HG03460 (cell line): Measurements from ENCODE around the gene TMEM72.
"Not testable (repeated sequence)": the region's sequence is repeated elsewhere in the genome, so short reads cannot be mapped to it uniquely, and the experiment has no call there.

Experiments used
- ATAC-seq: cut with Tn5 transposase; IDR thresholded peaks from one replicate; pipeline ENCODE4 v1.9.1; 2021; ENCODE audit not compliant: unreplicated experiment

Gene TMEM72

DNA sequence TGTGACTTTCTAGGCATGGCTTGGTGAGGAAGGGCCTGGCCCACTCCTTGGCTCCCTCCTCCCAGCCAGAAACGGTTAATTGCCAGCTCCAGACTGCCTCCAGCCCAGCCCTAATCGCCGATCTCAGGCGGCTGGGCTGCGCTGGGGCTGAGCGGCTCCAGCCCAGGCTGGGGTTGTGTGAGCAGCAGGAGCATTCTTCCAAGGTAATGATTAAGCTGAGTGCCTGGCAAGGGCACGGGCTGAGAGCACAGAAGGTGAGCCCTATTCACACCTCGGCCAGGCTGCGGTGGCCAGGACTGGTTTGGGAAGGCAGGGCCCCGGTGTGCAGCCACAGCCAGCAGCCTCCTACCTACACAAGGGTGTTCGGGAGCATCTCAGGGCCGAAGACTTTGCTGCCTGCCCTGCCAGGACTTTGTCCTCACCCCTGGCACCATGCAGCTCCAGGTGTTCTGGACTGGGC is at the start of gene TMEM72:
TSS of gene TMEM72 (plus strand) at position 257 of the 460 bp plus-strand sequence. CDS start at position 433, 176 bp downstream.
- no peak for ATAC-seq

DNA sequence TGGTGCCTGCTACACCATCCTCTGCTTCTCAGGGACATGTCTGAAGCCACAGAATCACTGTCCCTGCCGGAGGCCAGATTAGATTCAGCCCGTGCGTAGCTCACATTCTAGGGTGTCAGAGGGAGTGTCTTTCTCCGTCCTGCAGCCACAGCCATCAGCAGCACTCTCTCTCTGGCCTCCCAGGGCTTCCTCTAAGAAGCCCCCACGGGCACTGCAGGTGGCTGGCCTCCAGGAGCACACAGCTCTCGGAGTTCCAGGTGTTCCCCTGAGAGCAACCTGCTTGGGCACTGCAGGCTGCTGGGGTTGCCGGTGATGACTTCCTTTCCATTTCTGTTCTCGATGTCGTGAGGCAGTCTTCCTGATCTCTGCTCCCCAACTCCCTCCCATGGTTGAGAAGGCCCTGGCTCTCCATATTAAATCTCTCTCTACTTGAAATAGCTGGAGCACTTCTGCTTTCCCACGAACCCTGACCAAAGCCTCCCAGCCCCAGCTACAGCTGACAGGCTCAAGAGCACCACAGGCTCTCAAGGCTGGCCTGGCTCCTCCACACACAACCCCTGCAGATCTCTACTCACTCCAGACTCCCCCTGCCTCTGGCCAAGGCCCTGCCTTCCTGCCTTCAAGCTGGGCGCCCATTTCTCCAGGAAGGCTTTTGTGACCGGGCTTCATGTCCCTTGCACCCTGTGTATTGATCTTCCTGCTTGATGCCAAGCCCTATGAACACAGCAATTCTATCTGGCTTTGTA is 49.0 kb upstream of the TMEM72 start:
- no peak for ATAC-seq

DNA sequence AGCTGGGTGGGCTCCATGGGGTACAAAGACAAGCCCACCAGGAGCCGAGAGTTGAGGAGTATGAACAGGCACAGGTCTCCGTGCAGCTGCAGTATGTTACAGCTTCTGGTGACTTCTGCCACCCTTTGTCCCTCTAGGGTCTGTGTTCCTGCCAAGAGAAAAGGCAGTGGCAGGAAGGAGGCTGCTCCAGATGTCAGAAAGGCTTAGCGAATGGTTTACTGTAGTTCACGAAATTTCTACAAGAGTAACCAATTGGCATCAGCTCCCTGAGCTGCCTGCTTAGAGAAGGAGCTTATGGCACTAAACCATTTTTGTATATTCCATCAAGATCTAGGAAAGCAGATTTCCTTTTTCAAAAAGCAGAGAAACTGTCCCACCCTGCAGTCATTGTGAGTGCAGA is 48.2 kb upstream of the TMEM72 start:
- no peak for ATAC-seq

DNA sequence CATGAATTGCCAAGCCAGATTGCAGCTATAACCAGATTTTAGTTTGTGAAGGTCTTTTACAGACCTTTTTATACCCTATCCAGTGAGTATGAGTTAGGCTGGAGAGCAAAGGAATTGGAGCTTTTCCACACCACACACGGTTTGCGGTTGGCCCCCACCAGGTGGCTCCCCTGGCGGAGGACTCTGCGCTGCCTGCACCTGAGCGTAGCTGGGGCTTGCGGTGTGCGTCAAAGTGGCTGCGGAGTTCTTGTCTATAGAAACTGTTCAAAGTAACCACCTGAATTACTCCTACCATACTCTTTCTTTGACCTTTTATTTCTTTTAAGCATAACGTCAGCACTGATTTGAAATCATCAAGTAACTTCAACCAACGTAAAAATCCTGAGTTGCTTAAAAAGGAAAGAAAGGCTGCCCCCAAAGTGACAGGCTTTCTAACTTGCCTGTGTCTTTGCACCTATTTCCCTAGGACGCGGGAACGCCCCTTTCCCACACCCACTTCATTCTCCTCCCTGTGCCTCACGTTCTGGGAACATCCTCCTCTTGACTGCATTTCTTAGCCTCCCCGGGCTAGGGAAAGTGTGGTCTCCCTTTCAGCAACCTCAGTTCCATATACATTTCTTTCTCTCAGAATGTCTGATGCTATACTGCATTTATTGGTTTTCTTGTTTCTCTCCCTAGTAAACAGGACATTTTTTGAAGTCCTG is 47.6 kb upstream of the TMEM72 start:
- no peak for ATAC-seq

DNA sequence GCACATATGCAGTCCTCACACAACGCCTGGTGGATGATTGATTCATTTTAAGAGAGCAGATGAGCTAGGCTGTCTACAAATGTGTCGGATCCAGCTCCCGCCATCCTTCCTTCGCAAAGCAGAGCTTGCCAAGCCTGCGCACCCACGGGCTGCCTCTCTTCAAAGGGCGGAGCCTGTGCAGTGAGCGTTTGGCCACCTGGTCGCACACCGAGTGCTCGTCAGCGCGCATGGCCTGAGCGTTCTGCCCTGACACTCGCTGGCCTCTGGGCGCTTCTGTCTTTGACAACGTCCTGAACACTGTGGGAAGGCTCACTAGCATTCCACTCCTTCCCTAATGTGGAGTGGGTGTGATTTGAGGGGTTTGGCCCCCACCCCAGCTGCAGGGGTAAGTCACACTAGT is 47.1 kb upstream of the TMEM72 start:
- ATAC-seq: no peak

DNA sequence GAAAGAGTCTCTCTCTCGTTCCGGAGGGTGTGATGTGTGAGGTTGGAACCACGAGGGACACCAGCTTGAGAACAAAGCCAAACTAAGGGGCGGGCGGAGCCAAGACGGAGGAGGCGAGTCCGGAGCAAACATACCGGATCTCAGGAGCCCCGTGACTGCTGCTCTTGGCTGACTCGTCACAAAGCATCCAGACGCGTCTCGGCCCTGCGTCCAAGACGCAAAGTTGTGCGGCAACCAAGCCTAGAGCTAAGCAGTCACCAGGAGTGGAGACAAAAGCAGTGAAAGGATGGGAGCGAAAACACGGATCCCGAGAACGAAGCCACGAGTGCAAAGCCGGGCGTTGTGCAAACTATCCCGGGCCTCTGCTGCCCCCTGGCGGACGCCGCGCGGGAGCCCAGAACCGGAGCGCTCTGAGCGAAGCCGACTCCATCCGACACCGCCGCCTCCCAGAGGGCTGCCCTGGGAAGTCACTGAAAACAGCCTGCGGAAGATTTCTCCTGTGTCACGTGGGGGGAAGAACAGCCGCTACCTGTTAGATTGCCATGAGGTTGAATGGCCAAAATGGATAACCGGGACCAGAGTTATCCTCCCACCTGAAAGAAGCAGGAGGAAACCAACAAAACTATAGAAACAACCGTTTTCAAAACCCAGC is 46.4 kb upstream of the TMEM72 start:
- peak; percentile 90 for ATAC-seq

DNA sequence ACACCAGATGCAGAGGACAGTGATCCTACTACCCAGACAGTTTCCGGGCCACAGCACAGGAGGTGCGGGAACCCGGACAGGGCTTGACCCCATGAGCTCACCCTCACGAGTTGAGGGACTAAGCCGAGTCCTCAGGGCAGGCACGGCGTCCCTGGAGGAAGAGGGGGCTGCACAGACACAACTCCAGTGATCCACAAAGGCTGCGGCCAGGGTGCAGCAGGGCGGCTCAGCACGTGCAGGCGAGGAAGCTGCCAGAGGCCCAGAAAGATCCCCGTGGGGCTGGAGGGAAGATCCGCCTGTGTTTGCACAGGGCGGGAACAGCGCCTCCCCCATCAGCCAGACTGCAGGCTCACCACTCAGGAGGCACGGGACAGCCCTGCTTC is 45.9 kb upstream of the TMEM72 start:
- ATAC-seq: no peak

DNA sequence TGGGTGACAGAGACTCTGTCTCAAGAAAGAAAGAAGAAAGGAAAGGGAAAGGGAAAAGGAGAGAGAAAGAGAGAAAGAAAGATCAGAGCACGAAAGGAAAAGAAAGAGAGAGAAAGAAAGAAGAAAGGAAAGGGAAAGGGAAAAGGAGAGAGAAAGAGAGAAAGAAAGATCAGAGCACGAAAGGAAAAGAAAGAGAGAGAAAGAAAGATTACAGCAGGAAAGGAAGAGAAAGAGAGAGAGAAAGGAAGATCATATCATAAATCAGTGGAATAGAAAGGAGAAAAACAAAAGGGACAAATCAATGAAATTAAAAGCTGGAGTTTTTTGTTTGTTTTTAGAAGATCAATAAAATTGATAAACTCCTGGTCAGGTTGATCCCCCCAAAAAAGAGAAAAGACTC is 44.8 kb upstream of the TMEM72 start:
- not testable (repeated sequence) for ATAC-seq

DNA sequence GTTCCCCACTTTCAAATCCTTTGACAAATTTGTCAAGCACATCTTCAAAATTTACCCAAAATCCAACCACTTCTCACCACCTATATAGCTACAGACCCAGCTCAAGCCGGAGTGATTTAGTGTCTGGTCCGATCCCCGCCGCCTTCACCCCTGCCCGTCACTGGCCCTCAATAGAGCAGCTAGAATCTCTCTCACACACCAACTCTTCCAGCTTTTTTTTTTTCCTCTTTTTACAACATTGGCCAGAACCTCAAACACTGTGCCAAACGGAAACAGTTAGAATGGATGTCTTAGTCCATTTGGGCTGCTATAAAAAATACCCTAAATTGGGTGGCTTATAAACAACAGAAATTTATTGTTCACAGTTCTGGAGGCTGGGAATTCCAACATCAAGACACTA is 41.1 kb upstream of the TMEM72 start:
- ATAC-seq: no peak

DNA sequence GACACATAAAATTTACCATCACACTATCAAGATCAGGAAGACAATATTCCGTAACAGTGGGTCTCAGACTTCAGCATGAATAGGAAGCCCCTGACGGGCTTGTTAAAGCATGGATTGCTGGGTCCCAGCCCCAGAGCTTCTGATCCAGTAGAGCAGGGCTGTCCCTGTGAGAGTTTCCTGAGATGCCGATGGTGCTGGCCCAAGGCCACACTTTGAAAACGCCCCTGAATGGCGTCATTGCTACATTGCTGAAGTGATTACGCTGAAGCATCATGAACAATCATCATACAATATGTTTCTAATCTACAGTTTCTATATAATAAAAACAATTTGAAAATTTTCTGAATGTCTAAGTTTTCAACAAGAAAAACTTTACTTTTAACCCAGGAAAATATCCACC is 38.0 kb upstream of the TMEM72 start:
- no peak for ATAC-seq

DNA sequence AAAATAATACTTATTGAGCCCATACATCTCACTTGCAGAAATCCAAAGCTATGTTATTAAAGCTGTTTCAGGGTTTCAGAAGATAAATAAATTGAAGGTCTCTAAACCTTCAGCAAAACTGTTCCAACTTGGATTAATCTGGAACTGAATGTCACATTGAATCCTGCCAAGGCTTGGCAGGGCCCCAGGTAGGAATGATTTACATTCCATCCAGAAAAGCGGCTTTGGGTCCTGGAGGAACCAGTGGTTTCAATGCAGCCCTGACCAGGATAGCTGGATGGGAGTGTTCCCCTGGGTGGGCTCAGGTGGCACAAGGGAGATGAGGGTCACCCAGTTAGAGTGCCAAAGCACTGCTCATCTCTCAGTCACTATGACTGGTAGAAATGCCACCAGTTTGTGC is 37.0 kb upstream of the TMEM72 start:
- ATAC-seq: no peak

DNA sequence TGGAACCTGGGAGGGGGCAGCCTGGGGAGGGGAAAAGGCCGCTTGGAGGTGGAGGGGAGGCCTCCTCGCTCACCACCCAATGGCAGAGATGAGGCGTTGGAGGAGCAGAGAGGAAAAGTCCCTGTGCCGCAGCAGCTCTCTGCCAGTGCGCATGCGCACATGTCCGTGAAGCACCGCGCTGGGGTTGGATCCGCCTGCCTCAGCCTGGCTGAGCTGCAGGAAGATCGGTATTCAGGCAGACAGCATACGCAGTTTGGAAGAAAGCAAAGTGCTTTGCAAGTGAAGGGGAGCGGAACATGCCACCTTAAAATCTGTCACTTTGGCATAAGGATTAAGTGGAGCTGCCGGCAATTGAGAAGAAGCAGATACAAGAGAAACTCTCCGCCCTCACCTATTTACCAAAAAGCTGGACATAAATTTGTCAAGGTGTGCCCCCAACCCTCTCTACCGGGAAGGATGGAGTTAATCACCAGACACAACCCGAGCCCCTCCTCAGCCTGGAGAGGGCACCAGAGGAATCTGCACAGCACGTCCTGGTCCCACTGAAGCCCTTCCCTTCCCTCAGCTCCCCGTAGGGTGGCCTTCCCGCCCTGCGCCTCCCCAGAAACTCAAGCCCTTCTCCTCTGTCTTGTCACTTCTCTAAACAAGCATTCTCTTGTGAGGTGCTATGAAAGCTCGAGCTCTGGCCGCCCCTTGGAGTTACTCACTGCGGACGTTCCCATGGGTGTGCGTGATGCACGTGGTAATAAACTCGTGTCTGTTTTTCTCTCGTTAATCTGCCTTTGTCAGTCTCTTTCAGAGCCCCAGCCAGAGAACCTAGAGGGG is 32.2 kb upstream of the TMEM72 start:
- peak; percentile 92 for ATAC-seq

DNA sequence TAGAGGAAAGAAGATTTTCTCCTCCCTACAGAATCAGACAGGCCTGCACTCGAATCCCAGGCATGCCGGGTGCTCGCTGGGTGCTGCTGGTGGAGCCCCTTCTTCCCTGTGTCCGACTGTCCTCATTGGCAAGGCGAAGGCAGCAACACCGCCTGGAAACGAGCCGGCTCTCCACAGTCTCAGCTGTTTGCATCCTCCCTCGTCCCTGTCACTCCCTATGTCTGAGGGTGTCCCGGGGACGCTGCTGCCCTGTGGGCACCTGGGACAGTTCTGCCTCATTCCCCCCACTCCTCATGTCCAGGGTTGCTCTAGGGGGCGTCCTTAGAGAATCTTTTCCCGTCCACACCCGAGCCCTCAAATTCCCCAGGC is 31.6 kb upstream of the TMEM72 start:
- ATAC-seq: no peak

DNA sequence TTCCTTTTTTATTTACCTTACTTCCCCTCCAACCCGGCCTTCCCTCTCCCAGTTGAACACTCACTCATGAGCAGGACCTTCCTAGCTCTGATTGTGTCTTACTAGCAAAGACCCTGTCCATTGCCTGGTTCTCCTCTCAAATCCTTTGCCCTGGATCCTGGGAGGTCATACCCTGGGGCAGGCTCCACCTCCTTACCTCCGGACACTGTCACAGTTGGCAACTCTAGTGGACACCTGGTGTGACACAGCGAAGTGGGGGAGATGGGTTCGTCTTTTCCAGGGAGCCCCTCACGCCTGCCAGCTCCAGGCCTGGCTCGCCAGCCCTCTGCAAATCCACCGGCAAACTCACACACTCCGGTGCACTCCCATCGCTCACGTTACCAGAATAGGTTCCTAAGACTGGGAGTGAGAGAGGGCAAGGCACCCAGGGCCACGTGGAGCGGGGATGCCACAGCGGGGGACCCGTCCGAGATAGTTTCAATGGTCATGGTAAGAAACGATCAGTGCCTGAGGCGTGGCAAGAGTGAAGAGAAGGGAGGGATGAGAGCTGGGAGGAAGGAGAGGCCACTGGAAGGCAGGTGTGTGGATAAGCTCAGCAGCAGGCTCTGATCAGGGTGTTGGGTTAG is 30.9 kb upstream of the TMEM72 start:
- no peak for ATAC-seq

DNA sequence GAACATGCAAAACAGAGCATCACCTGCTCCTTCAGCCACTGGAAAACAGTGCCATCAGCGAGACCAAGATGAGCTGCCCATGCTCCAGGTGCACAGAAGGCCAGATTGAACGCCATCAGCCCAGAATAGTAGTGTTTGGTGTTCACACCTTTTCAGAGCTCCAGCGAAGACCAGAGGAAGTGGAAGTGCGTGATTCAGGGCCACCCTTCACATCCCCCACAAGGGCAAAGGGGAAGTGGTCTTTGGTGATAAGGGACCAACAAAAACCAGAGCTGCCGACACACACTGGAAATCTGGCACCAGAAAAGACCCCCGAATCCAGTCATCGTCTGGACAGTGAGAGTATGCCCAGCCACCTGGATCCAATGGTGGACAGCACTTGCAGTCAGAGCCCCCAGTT is 29.5 kb upstream of the TMEM72 start:
- no peak for ATAC-seq

DNA sequence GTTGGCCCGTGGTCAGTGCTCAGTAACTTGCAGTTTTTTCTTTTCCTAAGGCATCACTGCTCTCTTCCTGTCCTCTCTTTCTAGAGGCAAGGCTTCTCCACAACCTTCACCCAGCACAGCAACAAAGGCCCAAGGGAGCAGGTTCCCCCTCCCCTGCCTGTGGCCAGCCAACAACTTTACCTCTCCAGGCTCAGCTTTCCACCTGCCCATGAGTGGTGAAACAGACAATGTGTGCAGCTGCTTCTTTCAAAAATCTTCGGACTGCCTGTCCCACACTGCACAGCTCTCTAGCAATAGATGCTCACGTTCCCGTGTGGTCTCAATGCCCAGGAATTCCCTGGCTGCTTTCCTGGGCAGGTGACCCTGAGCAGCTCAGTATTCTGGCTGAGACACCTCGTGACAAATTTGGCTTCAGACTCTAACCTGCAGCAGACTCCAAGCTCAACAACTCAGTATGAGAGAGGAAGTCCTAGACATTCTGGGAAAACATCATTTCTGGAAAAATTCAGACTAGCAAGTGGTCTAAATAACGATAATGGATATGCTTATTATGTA is 28.9 kb upstream of the TMEM72 start:
- ATAC-seq: no peak

DNA sequence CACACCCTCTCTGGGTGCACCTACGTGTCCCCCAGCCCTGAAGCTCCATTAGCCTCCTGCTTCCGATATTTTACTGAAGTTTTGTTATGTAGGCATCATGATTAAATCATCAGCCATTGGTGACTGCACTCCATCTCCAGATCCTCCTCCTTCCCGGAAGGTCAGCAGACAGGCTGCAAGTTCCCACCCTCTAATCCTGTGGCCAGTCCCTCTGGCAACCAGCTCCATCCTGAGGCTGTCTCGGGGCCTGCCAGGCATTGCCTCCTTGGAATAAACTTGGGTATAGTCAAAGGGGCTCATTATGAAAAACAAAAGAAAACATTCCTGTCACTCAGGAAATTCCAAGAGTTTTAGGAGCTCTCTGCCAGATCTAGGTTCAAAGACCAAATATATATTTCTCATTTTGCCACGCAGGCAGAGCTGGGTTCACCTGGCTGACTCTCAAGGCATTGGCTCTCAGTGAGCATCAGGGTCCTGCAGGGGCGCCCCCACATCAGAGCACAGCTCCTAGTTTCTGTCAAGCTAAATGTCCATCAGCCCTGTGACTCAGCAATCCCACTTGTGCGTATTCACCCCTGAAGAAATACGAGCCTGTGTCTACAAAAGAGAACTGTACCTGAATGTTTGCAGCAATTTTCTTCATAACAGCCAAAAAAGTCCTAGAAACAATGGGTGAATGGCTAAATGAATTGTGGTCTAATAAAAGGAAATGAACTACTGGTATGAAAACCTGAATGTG is 27.4 kb upstream of the TMEM72 start:
- ATAC-seq: no peak

DNA sequence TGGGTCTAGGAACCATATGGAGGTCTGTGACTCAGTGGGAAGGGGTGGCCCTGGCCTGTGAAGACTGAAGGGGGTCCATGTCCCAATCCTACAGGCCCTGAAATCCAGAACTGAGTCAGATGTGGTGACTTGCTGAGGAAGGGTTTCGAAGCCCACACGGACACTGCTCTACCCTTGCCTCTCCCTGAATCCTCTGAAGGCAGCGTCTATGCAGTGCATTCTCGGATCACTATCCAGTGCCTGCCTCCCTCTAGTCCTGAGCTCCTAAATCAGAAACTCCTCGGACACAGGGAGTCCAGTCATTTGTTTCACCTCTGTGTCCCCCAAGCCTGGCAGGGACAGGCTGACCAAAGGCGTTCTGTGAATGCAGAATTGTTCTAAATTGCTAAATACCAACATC is 25.4 kb upstream of the TMEM72 start:
- ATAC-seq: no peak

DNA sequence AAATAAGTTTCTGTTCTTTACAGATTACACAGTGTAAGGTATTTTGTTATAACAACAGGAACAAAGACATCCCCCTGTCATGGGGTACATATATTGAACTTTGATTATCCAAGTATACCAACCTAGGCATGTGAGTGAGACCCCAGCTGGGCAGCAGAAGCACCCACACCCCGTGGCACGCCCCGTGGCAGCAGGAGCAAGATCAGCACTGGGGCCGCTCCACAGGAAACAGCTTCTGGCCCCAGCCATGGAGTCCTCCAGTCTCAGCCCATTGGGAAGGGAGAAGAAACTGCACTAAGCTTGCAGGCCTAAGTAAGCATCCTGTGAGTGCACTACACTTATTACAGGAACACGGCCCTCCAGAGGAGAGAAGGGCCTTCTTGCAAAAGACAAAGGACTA is 24.2 kb upstream of the TMEM72 start:
- ATAC-seq: no peak

DNA sequence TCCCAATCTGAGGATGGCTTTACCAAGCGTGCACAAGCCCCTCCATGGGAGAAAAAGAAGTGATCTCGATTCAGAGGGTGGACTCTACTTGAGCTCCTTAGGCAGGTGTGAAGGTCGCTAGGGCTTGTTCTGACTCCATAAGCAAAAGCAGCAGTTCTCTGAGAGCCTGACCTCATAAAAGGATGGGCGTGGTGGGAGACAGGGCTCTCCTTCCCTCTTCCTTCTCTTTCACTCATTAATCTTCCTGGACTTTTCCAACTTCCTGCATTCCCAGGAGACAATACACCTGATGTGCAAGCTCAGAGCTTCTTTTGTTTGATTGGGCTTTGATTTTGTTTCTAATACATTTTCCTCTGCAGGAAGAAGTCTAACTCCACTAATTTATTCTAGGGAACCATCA is 22.3 kb upstream of the TMEM72 start:
- ATAC-seq: no peak
